HCT116 (cell line): Measurements from ENCODE around the gene RPS6KC1. TPM values are rescaled to one million over a fixed set of nuclear protein-coding genes. Genes with fewer than 3 reads are reported as not detected.
A peak's percentile ranks its signal among the peaks of the same experiment; 100 is the strongest.

Source experiments
- ATAC-seq: fragments of 200-7000 bp; cut with Tn5 transposase; 2 replicates; pipeline ENCODE4 v1.9.1; 2020; ENCODE audit warnings: mild to moderate bottlenecking, moderate library complexity
- BruUV-seq: library from RNA; stranded (reverse); fragments of 400-500 nt; replicated peaks from 2 replicates; lab custom pipeline; 2021; lab: Mats Ljungman, UMichigan
- CTCF ChIA-PET: fragments of 300-600 bp; sonication (Branson Sonifier 250); formaldehyde crosslinking; loops from one replicate; lab custom pipeline; 2021; ENCODE audit warnings: antibody characterized with exemption; lab: Charles Lee
- POLR2A ChIA-PET: fragments of 300-600, 350-600 bp; sonication (Branson Sonifier 250); formaldehyde crosslinking; loops from one replicate; lab custom pipeline; 2021; ENCODE audit warnings: antibody characterized with exemption; lab: Charles Lee
- RAD21 ChIA-PET, 2 experiments: fragments of 300-600 bp; sonication (Branson Sonifier 250); formaldehyde crosslinking; loops; one replicate each; lab custom pipeline; 2023; ENCODE audit warnings: low total read pairs in 2 of 2; ENCODE audit not compliant: uncharacterized antibody in 2 of 2, unreplicated experiment in 2 of 2, low non-redundant PET in 1 of 2; lab: Charles Lee
- DNase-seq: peaks from one replicate; pipeline ENCODE4 v3.0.0-alpha.2; 2010; ENCODE audit warnings: low read depth, low spot score
- H2AFZ ChIP-seq: fragments of 200-600 bp; shearing (Covaris generic), sonication (generic); 2 replicates; pipeline ENCODE4 v1.6.1; 2017; ENCODE audit warnings: low read depth, mixed run types, mixed read lengths, antibody characterized with exemption, low read length; ENCODE audit not compliant: poor library complexity, severe bottlenecking
- H3K27ac ChIP-seq: 2 replicates; pipeline ENCODE4 v1.5.1; 2012; ENCODE audit warnings: low read depth, low read length
- H3K27me3 ChIP-seq: fragments of 200-600 bp; sonication (generic); 2 replicates; pipeline ENCODE4 v1.6.1; 2016; ENCODE audit warnings: mixed run types, low read length, mixed read lengths; ENCODE audit not compliant: insufficient read depth
- H3K36me3 ChIP-seq, 2 experiments: fragments of 200-500 bp in 1 of 2; fragments of 200-600 bp in 1 of 2; sonication (Bioruptor generic) in 1 of 2; sonication (generic) in 1 of 2; 2 replicates each; pipeline versions ENCODE4 v1.5.1 to v1.6.1; 2014 to 2016; ENCODE audit warnings: low read length in 2 of 2, inconsistent platforms in 1 of 2, mixed read lengths in 1 of 2, mixed run types in 1 of 2; ENCODE audit not compliant: insufficient read depth in 2 of 2, control insufficient read depth in 1 of 2
- H3K4me1 ChIP-seq, 2 experiments: fragments of 200-600 bp in 1 of 2; sonication (generic) in 1 of 2; 2 replicates each; pipeline versions ENCODE4 v1.5.1 to v1.6.1; 2012 to 2017; ENCODE audit warnings: low read length in 2 of 2, inconsistent platforms in 1 of 2, mild to moderate bottlenecking in 1 of 2, mixed read lengths in 1 of 2, mixed run types in 1 of 2, moderate library complexity in 1 of 2; ENCODE audit not compliant: insufficient read depth in 2 of 2, control insufficient read depth in 1 of 2
- H3K4me2 ChIP-seq: fragments of 200-600 bp; sonication (generic); 2 replicates; pipeline ENCODE4 v1.6.1; 2017; ENCODE audit warnings: mixed run types, low read length, mixed read lengths
- H3K4me3 ChIP-seq, 2 experiments: fragments of 200-600 bp in 1 of 2; sonication (generic) in 1 of 2; replicated peaks in 1 of 2; 2 replicates each; pipeline ENCODE4 v1.5.1; 2011 to 2016; ENCODE audit warnings: low read length in 2 of 2, control low read depth in 1 of 2, low read depth in 1 of 2, mild to moderate bottlenecking in 1 of 2, mixed read lengths in 1 of 2, mixed run types in 1 of 2
- H3K79me2 ChIP-seq: fragments of 200-600 bp; sonication (generic); 2 replicates; pipeline ENCODE4 v1.6.1; 2017; ENCODE audit warnings: mild to moderate bottlenecking, mixed run types, low read length, moderate library complexity, mixed read lengths; ENCODE audit not compliant: insufficient read depth
- H3K9ac ChIP-seq: fragments of 200-600 bp; sonication (generic); 2 replicates; pipeline ENCODE4 v1.6.1; 2016; ENCODE audit warnings: low read length, mixed read lengths
- H3K9me2 ChIP-seq: fragments of 200-600 bp; sonication (generic), shearing (Covaris generic); 2 replicates; pipeline ENCODE4 v1.6.1; 2017; ENCODE audit warnings: mixed run types, mild to moderate bottlenecking, moderate library complexity; ENCODE audit not compliant: insufficient read depth
- H3K9me3 ChIP-seq, 2 experiments: fragments of 200-500 bp in 1 of 2; fragments of 200-600 bp in 1 of 2; sonication (Bioruptor generic) in 1 of 2; sonication (generic) in 1 of 2; 2 replicates each; pipeline ENCODE4 v1.6.1; 2014 to 2017; ENCODE audit warnings: low read length in 2 of 2, mixed read lengths in 2 of 2, inconsistent platforms in 1 of 2, low read depth in 1 of 2, mild to moderate bottlenecking in 1 of 2, mixed run types in 1 of 2, moderate library complexity in 1 of 2; ENCODE audit not compliant: control insufficient read depth in 1 of 2, insufficient read depth in 1 of 2
- H4K20me1 ChIP-seq: fragments of 200-600 bp; sonication (generic), shearing (Covaris generic); 2 replicates; pipeline ENCODE4 v1.6.1; 2017; ENCODE audit warnings: mixed run types, mild to moderate bottlenecking, moderate library complexity; ENCODE audit not compliant: insufficient read depth
- CEBPB ChIP-seq: IDR thresholded peaks from 2 replicates; pipeline ENCODE4 v1.6.1; 2012; ENCODE audit warnings: low read depth
- CTCF ChIP-seq, 3 experiments: fragments of 200-600 bp in 1 of 3; sonication (generic) in 1 of 3; IDR thresholded peaks in 2 of 3; conservative IDR thresholded peaks in 1 of 3; 2 replicates each; pipeline ENCODE4 v1.5.1; 2012 to 2017; ENCODE audit warnings: low read depth in 2 of 3, low read length in 2 of 3, antibody characterized with exemption in 1 of 3, borderline replicate concordance in 1 of 3, control low read depth in 1 of 3, mild to moderate bottlenecking in 1 of 3, mixed read lengths in 1 of 3, mixed run types in 1 of 3, moderate library complexity in 1 of 3; ENCODE audit not compliant: insufficient read depth in 1 of 3
- RAD21 ChIP-seq: IDR thresholded peaks from 2 replicates; pipeline ENCODE4 v1.6.1; 2012; ENCODE audit warnings: low read depth, mild to moderate bottlenecking
- SIN3A ChIP-seq: IDR thresholded peaks from 2 replicates; pipeline ENCODE4 v1.6.1; 2012; ENCODE audit warnings: low read depth
- SRF ChIP-seq: IDR thresholded peaks from 2 replicates; pipeline ENCODE4 v1.6.1; 2012; ENCODE audit warnings: low read depth
- TCF7L2 ChIP-seq: IDR thresholded peaks from 2 replicates; pipeline ENCODE4 v1.7.0; 2011; ENCODE audit warnings: borderline replicate concordance, inconsistent platforms; ENCODE audit not compliant: insufficient read depth, insufficient read length; ENCODE audit errors: extremely low read depth
- YY1 ChIP-seq: IDR thresholded peaks from 2 replicates; pipeline ENCODE4 v1.6.1; 2011; ENCODE audit warnings: low read length, low read depth, moderate library complexity, mild to moderate bottlenecking; ENCODE audit not compliant: insufficient replicate concordance; ENCODE audit errors: extremely low read depth
- ZFX ChIP-seq: fragments of 450-650 bp; IDR thresholded peaks from 2 replicates; pipeline ENCODE4 v1.6.1; 2017
- intact Hi-C: fragments of 100-400 bp; cut with micrococcal nuclease; formaldehyde crosslinking; loops from 2 replicates; pipeline ENCODE4 v1.10.0; 2022
- total RNA-seq: library from RNA; stranded (reverse); gene quantifications from one replicate; pipeline ENCODE4 v1.2.1, GENCODE V29; 2021; ENCODE audit not compliant: unreplicated experiment
- TF ChIP-seq, protein P1 (sequence below): IDR thresholded peaks from 2 replicates; pipeline ENCODE4 v1.6.1; 2011; ENCODE audit warnings: mild to moderate bottlenecking, low read length, moderate library complexity; ENCODE audit not compliant: insufficient replicate concordance; ENCODE audit errors: extremely low read depth
- TF ChIP-seq, protein P2 (sequence below): IDR thresholded peaks from 2 replicates; pipeline ENCODE4 v1.6.1; 2012; ENCODE audit warnings: low read depth

The RPS6KC1 gene
- total RNA-seq, 1 experiment from 2014 or later: 15.9 TPM

DNA sequence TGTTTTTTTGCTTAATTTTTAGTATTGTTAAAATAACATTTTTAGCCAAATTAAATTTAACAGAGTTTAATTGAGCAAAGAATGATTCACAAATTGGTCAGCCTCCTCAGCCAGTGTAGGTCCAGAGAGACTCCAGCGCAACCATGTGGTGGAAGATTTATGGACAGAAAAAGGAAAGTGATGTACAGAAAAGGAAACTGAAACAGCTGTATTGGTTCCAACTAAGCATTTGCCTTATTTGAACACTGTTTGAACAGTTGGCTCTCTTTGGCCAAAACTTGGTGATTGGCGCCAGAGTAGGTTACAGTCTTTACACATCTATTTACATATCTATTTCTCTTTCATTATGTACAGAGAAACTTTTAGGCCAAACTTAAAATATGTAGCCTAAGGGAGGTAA, 19.4 kb downstream of the RPS6KC1 start:
- H3K4me1 ChIP-seq: no peaks in the 10 kb centered on the region
- peaks cover 11% of the 10 kb centered on the region for H3K79me2 ChIP-seq
- H3K4me3 ChIP-seq: no peak overlapping the region
- no peak overlapping the region for H3K4me2 ChIP-seq
- no peak overlapping the region for H3K27ac ChIP-seq
- POLR2A ChIA-PET: interaction anchor here (0.7 kb wide), 1 partner anchor 19 kb away, joined by 3 read pairs; no protein-coding TSS in a partner anchor
- H3K9me2 ChIP-seq: no peaks in the 10 kb centered on the region
- CTCF ChIA-PET: interaction anchor here (1.1 kb wide), 1 partner anchor 23 kb away, joined by 3 read pairs; no protein-coding TSS in a partner anchor
- ATAC-seq (no peak), DNase-seq (no peak)
- RAD21 ChIA-PET: no interaction called here
- H3K27me3 ChIP-seq: no peaks in the 10 kb centered on the region
- TF ChIP-seq, protein P1, sequence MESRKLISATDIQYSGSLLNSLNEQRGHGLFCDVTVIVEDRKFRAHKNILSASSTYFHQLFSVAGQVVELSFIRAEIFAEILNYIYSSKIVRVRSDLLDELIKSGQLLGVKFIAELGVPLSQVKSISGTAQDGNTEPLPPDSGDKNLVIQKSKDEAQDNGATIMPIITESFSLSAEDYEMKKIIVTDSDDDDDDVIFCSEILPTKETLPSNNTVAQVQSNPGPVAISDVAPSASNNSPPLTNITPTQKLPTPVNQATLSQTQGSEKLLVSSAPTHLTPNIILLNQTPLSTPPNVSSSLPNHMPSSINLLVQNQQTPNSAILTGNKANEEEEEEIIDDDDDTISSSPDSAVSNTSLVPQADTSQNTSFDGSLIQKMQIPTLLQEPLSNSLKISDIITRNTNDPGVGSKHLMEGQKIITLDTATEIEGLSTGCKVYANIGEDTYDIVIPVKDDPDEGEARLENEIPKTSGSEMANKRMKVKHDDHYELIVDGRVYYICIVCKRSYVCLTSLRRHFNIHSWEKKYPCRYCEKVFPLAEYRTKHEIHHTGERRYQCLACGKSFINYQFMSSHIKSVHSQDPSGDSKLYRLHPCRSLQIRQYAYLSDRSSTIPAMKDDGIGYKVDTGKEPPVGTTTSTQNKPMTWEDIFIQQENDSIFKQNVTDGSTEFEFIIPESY: no peak
- no peak; the same call in 1 of the 2 replicates for TF ChIP-seq SRF
- no peak for TF ChIP-seq TCF7L2
- TF ChIP-seq ZFX: no peak
- TF ChIP-seq YY1: no peak
- TF ChIP-seq CEBPB: no peak
- peak; percentile 2 to 18 (median 13); a peak in 2 of 6 replicates for TF ChIP-seq CTCF (IDR thresholded peaks at IDR 0.05 in 2 of 3, conservative IDR thresholded peaks at IDR 0.05 in 1 of 3; ENCODE audit: borderline replicate concordance in 1 of 3, insufficient read depth in 1 of 3, low read depth in 2 of 3, low read length in 2 of 3)
- peak; percentile 43 for TF ChIP-seq RAD21
- no peak for TF ChIP-seq SIN3A
- TF ChIP-seq, protein P2, sequence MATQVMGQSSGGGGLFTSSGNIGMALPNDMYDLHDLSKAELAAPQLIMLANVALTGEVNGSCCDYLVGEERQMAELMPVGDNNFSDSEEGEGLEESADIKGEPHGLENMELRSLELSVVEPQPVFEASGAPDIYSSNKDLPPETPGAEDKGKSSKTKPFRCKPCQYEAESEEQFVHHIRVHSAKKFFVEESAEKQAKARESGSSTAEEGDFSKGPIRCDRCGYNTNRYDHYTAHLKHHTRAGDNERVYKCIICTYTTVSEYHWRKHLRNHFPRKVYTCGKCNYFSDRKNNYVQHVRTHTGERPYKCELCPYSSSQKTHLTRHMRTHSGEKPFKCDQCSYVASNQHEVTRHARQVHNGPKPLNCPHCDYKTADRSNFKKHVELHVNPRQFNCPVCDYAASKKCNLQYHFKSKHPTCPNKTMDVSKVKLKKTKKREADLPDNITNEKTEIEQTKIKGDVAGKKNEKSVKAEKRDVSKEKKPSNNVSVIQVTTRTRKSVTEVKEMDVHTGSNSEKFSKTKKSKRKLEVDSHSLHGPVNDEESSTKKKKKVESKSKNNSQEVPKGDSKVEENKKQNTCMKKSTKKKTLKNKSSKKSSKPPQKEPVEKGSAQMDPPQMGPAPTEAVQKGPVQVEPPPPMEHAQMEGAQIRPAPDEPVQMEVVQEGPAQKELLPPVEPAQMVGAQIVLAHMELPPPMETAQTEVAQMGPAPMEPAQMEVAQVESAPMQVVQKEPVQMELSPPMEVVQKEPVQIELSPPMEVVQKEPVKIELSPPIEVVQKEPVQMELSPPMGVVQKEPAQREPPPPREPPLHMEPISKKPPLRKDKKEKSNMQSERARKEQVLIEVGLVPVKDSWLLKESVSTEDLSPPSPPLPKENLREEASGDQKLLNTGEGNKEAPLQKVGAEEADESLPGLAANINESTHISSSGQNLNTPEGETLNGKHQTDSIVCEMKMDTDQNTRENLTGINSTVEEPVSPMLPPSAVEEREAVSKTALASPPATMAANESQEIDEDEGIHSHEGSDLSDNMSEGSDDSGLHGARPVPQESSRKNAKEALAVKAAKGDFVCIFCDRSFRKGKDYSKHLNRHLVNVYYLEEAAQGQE: no peak
- intact Hi-C loops: no loop called here
- H3K9me3 ChIP-seq: no peaks in the 10 kb centered on the region
- no TSS peak for BruUV-seq
- H3K36me3 ChIP-seq: no peaks in the 10 kb centered on the region
- no peak overlapping the region for H3K9ac ChIP-seq
- H4K20me1 ChIP-seq: no peaks in the 10 kb centered on the region
- no peak overlapping the region for H2AFZ ChIP-seq
